ENCODE measurements around the gene PDE4D. TPM values are rescaled to one million over a fixed set of nuclear protein-coding genes. Genes with fewer than 3 reads are reported as not detected.

PDE4D gene
- total and polyA plus RNA-seq, 10 of the 15 experiments (the other 5 are each of a cell fraction or from before 2014, with no cell fraction given): 0.87 to 4.1 (median 2.2) TPM

- POLR2A ChIA-PET: no interaction called here
- intact Hi-C loops (cut with micrococcal nuclease; ENCODE audit: unreplicated experiment) (no loop called here), in situ Hi-C loops (cut with MboI) (no loop called here)
- WGBS (ENCODE audit: insufficient coverage, insufficient replicate concordance, low lambda C conversion rate, missing lambda C conversion rate): 94% methylated on average over 4 of the region's 4 CpGs
- RAD21 ChIA-PET (ENCODE audit: unreplicated experiment): no interaction called here
- ATAC-seq (no peak), FAIRE-seq (no peak), DNase-seq (ENCODE audit: low read depth, low spot score) (no peak)
- CTCF ChIA-PET: interaction anchor here (0.6 kb wide), 1 partner anchor 49 kb away, joined by 3 read pairs; no protein-coding TSS in a partner anchor
- SMC1A ChIA-PET (ENCODE audit: uncharacterized antibody, unreplicated experiment): no interaction called here
- Histone ChIP-seq H3K4me3 (no peak overlapping the region), H3K27ac (ENCODE audit: control insufficient read depth, insufficient read depth) (no peak overlapping the region), H3K4me2 (ENCODE audit: control insufficient read depth, insufficient read depth) (no peak overlapping the region), H3K79me2 (ENCODE audit: control insufficient read depth, insufficient read depth, low read length) (no peaks in the 10 kb centered on the region), H3K36me3 (ENCODE audit: control insufficient read depth in 2 of 2, insufficient read depth in 2 of 2, low read length in 1 of 2) (no peaks in the 10 kb centered on the region; a peak in 1 of 4 replicates), H3K9ac (ENCODE audit: control insufficient read depth, insufficient read depth, low read length) (no peak overlapping the region), H4K20me1 (ENCODE audit: control insufficient read depth, insufficient read depth) (no peaks in the 10 kb centered on the region), H3K9me3 (replicated peaks; ENCODE audit: control insufficient read depth, insufficient read depth, low read length) (no peaks in the 10 kb centered on the region), H2AFZ (ENCODE audit: control insufficient read depth, low read depth, low read length) (no peak overlapping the region), H3K4me1 (ENCODE audit: control insufficient read depth, insufficient read depth, low read length) (peaks cover 15% of the 10 kb centered on the region), H3K27me3 (replicated peaks in 1 of 2; ENCODE audit: control insufficient read depth in 2 of 2, insufficient read depth in 2 of 2, low read length in 1 of 2) (no peaks in the 10 kb centered on the region)
- TF ChIP-seq CBX3 (IDR thresholded peaks at IDR 0.05; ENCODE audit: borderline replicate concordance, low read depth) (no peak), JUND (IDR thresholded peaks at IDR 0.05; ENCODE audit: low read depth, low read length) (no peak), STAT3 (IDR thresholded peaks at IDR 0.05; ENCODE audit: low read depth, low read length) (no peak), POLR2A (IDR thresholded peaks at IDR 0.05; ENCODE audit: low read depth, low read length) (no peak), EGR1 (IDR thresholded peaks at IDR 0.05; ENCODE audit: borderline replicate concordance in 1 of 2, low read depth in 2 of 2, low read length in 2 of 2) (no peak), BRCA1 (IDR thresholded peaks at IDR 0.05; ENCODE audit: low read depth, low read length) (no peak), CHD1 (IDR thresholded peaks at IDR 0.05; ENCODE audit: low read depth, low read length) (no peak), NKRF (conservative IDR thresholded peaks at IDR 0.05) (no peak), YBX1 (IDR thresholded peaks at IDR 0.05) (no peak), KLF5 (IDR thresholded peaks at IDR 0.05; ENCODE audit: partially characterized antibody) (no peak), SMARCA5 (IDR thresholded peaks at IDR 0.05) (no peak), ZNF24 (IDR thresholded peaks at IDR 0.05) (no peak), USF1 (IDR thresholded peaks at IDR 0.05; ENCODE audit: borderline replicate concordance, extremely low read length, insufficient read depth, low read depth, low read length) (no peak), NFYA (IDR thresholded peaks at IDR 0.05; ENCODE audit: borderline replicate concordance, low read depth, low read length) (no peak), RAD21 (IDR thresholded peaks at IDR 0.05; ENCODE audit: insufficient read depth, low read depth, low read length) (no peak)
- TF ChIP-seq, protein P1, sequence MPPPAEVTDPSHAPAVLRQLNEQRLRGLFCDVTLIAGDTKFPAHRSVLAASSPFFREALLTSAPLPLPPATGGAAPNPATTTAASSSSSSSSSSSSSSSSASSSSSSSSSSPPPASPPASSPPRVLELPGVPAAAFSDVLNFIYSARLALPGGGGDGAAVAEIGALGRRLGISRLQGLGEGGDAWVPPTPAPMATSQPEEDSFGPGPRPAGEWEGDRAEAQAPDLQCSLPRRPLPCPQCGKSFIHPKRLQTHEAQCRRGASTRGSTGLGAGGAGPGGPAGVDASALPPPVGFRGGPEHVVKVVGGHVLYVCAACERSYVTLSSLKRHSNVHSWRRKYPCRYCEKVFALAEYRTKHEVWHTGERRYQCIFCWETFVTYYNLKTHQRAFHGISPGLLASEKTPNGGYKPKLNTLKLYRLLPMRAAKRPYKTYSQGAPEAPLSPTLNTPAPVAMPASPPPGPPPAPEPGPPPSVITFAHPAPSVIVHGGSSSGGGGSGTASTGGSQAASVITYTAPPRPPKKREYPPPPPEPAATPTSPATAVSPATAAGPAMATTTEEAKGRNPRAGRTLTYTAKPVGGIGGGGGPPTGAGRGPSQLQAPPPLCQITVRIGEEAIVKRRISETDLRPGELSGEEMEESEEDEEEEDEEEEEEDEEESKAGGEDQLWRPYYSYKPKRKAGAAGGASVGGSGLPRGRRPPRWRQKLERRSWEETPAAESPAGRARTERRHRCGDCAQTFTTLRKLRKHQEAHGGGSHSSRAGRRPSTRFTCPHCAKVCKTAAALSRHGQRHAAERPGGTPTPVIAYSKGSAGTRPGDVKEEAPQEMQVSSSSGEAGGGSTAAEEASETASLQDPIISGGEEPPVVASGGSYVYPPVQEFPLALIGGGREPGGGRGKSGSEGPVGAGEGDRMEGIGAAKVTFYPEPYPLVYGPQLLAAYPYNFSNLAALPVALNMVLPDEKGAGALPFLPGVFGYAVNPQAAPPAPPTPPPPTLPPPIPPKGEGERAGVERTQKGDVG (CRISPR knock-in tag; IDR thresholded peaks at IDR 0.05): no peak
- TF ChIP-seq, protein P2, sequence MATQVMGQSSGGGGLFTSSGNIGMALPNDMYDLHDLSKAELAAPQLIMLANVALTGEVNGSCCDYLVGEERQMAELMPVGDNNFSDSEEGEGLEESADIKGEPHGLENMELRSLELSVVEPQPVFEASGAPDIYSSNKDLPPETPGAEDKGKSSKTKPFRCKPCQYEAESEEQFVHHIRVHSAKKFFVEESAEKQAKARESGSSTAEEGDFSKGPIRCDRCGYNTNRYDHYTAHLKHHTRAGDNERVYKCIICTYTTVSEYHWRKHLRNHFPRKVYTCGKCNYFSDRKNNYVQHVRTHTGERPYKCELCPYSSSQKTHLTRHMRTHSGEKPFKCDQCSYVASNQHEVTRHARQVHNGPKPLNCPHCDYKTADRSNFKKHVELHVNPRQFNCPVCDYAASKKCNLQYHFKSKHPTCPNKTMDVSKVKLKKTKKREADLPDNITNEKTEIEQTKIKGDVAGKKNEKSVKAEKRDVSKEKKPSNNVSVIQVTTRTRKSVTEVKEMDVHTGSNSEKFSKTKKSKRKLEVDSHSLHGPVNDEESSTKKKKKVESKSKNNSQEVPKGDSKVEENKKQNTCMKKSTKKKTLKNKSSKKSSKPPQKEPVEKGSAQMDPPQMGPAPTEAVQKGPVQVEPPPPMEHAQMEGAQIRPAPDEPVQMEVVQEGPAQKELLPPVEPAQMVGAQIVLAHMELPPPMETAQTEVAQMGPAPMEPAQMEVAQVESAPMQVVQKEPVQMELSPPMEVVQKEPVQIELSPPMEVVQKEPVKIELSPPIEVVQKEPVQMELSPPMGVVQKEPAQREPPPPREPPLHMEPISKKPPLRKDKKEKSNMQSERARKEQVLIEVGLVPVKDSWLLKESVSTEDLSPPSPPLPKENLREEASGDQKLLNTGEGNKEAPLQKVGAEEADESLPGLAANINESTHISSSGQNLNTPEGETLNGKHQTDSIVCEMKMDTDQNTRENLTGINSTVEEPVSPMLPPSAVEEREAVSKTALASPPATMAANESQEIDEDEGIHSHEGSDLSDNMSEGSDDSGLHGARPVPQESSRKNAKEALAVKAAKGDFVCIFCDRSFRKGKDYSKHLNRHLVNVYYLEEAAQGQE (IDR thresholded peaks at IDR 0.05; ENCODE audit: low read depth, low read length): no peak
- BruUV-seq (replicated peaks): no TSS peak
Measured at GRCh38 chr5:59559847-59560246, 333.7 kb downstream of the PDE4D start.

Data from GM12878 (cell line).